ENCODE results near the gene MAIP1. TPM values are rescaled to one million over a fixed set of nuclear protein-coding genes. Genes with fewer than 3 reads are reported as not detected.
A peak's percentile ranks its signal among the peaks of the same experiment; 100 is the strongest.

Gene MAIP1
- total and polyA plus RNA-seq, 2 donors (not counting 1 experiment from before 2014, with no cell fraction given) = 14.5 to 24.8 TPM

DNA sequence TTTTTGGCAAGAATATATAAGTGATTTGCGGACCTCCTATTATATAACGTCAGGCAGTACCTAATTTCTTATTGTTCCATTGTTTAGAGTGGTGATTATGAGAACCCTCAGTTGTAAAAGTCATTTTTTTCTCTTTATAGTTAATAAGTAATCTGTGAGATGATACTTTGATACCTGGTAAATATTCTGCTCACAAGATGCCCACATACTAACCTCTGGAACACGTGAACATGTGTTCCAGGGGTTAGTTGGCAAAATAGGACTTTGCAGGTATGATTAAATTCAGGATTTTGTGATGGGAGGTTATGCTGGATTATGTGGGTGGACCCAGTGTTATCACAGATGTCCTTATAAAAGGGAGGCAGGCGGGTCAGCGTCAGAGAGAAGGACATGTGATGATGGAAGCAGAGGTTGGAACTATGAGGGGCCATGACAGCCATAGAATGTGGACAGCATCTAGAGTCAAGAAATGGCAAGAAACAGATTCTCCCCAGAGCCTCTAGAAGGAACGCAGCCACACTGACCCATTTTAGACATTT lies 16.8 kb downstream of the MAIP1 start:
- Histone ChIP-seq H3K36me3 (ENCODE audit: control insufficient read depth, insufficient read depth, low read length) (no peaks in the 10 kb centered on the region), H3K27ac (ENCODE audit: insufficient read depth, low read length) (no peak overlapping the region), H3K27me3 (ENCODE audit: control insufficient read depth, insufficient read depth, low read length) (no peaks in the 10 kb centered on the region), H3K79me2 (ENCODE audit: control insufficient read depth, insufficient read depth, low read length) (no peaks in the 10 kb centered on the region), H4K20me1 (ENCODE audit: control insufficient read depth, extremely low read depth, insufficient read depth, low read length) (no peaks in the 10 kb centered on the region), H3K9me3 (ENCODE audit: control insufficient read depth, insufficient read depth, low read depth, low read length) (no peaks in the 10 kb centered on the region), H3K4me2 (ENCODE audit: extremely low read depth, insufficient read depth, low read length) (no peak overlapping the region), H2AFZ (ENCODE audit: low read length) (no peak overlapping the region), H3K4me1 (ENCODE audit: control insufficient read depth, extremely low read depth, insufficient read depth, low read length) (no peaks in the 10 kb centered on the region), H3K9ac (ENCODE audit: insufficient read depth, low read length) (no peak overlapping the region), H3K4me3 (replicated peaks in 1 of 4; ENCODE audit: control extremely low read depth in 1 of 4, insufficient read depth in 1 of 4, low read depth in 3 of 4, low read length in 4 of 4) (no peak overlapping the region)
- DNase-seq (ENCODE audit: low read depth in 2 of 2) = no peak
- no peak for TF ChIP-seq EZH2 (IDR thresholded peaks at IDR 0.05; ENCODE audit: low read length, missing control alignments)
- TF ChIP-seq, protein P1, sequence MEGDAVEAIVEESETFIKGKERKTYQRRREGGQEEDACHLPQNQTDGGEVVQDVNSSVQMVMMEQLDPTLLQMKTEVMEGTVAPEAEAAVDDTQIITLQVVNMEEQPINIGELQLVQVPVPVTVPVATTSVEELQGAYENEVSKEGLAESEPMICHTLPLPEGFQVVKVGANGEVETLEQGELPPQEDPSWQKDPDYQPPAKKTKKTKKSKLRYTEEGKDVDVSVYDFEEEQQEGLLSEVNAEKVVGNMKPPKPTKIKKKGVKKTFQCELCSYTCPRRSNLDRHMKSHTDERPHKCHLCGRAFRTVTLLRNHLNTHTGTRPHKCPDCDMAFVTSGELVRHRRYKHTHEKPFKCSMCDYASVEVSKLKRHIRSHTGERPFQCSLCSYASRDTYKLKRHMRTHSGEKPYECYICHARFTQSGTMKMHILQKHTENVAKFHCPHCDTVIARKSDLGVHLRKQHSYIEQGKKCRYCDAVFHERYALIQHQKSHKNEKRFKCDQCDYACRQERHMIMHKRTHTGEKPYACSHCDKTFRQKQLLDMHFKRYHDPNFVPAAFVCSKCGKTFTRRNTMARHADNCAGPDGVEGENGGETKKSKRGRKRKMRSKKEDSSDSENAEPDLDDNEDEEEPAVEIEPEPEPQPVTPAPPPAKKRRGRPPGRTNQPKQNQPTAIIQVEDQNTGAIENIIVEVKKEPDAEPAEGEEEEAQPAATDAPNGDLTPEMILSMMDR (conservative IDR thresholded peaks at IDR 0.05 in 1 of 2, IDR thresholded peaks at IDR 0.05 in 1 of 2; ENCODE audit: low read depth in 1 of 2, low read length in 2 of 2) = no peak

DNA sequence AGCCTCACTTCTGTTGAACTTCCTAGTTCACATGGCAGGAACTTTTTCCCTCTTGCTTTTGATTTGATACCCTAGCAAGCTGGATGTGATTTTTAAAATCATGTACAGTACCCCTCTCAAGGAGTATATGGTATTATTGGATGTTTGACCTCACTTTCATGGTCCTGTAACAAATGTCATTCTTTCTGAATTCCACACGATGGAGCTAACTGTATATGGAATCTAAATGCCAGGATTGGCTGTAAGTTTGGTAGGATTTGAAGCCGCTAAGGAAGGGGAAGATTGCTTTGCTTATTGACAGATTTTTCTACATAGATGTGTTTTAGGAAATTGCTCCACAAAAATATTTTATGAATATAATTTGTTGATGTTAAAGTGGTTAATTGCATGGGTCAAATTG lies 18.3 kb downstream of the MAIP1 start:
- H3K36me3 ChIP-seq (ENCODE audit: control insufficient read depth, insufficient read depth, low read length) = no peaks in the 10 kb centered on the region
- no peak overlapping the region for H2AFZ ChIP-seq (ENCODE audit: low read length)
- TF ChIP-seq, protein P1 (conservative IDR thresholded peaks at IDR 0.05 in 1 of 2, IDR thresholded peaks at IDR 0.05 in 1 of 2; ENCODE audit: low read depth in 1 of 2, low read length in 2 of 2) = peak; percentile 47 to 57
- no peak for TF ChIP-seq EZH2 (IDR thresholded peaks at IDR 0.05; ENCODE audit: low read length, missing control alignments)
- no peak overlapping the region for H3K9ac ChIP-seq (ENCODE audit: insufficient read depth, low read length)
- no peaks in the 10 kb centered on the region for H3K27me3 ChIP-seq (ENCODE audit: control insufficient read depth, insufficient read depth, low read length)
- H3K4me2 ChIP-seq (ENCODE audit: extremely low read depth, insufficient read depth, low read length) = no peak overlapping the region
- no peaks in the 10 kb centered on the region for H4K20me1 ChIP-seq (ENCODE audit: control insufficient read depth, extremely low read depth, insufficient read depth, low read length)
- H3K9me3 ChIP-seq (ENCODE audit: control insufficient read depth, insufficient read depth, low read depth, low read length) = no peaks in the 10 kb centered on the region
- peak; percentile 51 to 86 for DNase-seq (ENCODE audit: low read depth in 2 of 2)
- H3K79me2 ChIP-seq (ENCODE audit: control insufficient read depth, insufficient read depth, low read length) = no peaks in the 10 kb centered on the region
- peaks cover 2% of the 10 kb centered on the region for H3K4me1 ChIP-seq (ENCODE audit: control insufficient read depth, extremely low read depth, insufficient read depth, low read length)
- H3K4me3 ChIP-seq (replicated peaks in 1 of 4; ENCODE audit: control extremely low read depth in 1 of 4, insufficient read depth in 1 of 4, low read depth in 3 of 4, low read length in 4 of 4) = no peak overlapping the region
- no peak overlapping the region for H3K27ac ChIP-seq (ENCODE audit: insufficient read depth, low read length)

DNA sequence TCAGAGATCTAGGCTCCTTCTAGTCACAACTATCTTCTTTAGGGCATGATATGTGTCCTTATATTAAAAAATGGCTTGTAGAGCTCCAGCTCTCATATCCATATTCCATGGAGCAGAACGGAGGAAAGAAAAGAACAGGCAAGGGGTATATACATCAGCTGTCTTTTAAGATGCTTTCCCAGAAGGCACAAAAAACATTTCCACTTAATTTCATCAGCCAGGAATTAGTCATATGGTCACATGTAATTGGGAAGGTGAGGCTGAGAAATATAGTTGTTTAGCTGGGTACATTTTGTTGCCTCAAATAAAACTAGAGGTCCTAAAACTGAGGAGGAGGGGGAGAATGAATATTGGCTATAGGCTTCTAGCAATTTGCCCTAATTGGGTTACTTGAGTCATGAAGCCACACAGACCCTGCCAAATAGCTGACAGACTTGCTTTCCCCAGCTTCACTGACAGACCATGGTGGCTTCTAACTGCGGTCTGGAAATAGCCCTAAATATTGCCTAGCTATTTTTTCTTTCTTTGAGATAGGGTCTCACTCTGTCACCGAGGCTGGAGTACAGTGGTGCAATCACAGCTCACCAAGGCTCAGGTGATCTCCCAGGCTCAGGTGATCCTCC lies 20.0 kb downstream of the MAIP1 start:
- no peak overlapping the region for H3K27ac ChIP-seq (ENCODE audit: insufficient read depth, low read length)
- DNase-seq (ENCODE audit: low read depth in 2 of 2) = peak; percentile 3 to 92
- H2AFZ ChIP-seq (ENCODE audit: low read length) = no peak overlapping the region
- H3K79me2 ChIP-seq (ENCODE audit: control insufficient read depth, insufficient read depth, low read length) = no peaks in the 10 kb centered on the region
- no peaks in the 10 kb centered on the region for H3K27me3 ChIP-seq (ENCODE audit: control insufficient read depth, insufficient read depth, low read length)
- peaks cover 11% of the 10 kb centered on the region for H3K4me1 ChIP-seq (ENCODE audit: control insufficient read depth, extremely low read depth, insufficient read depth, low read length)
- H3K4me3 ChIP-seq (replicated peaks in 1 of 4; ENCODE audit: control extremely low read depth in 1 of 4, insufficient read depth in 1 of 4, low read depth in 3 of 4, low read length in 4 of 4) = no peak overlapping the region
- H4K20me1 ChIP-seq (ENCODE audit: control insufficient read depth, extremely low read depth, insufficient read depth, low read length) = no peaks in the 10 kb centered on the region
- no peak overlapping the region for H3K9ac ChIP-seq (ENCODE audit: insufficient read depth, low read length)
- H3K9me3 ChIP-seq (ENCODE audit: control insufficient read depth, insufficient read depth, low read depth, low read length) = no peaks in the 10 kb centered on the region
- H3K36me3 ChIP-seq (ENCODE audit: control insufficient read depth, insufficient read depth, low read length) = no peaks in the 10 kb centered on the region
- no peak for TF ChIP-seq EZH2 (IDR thresholded peaks at IDR 0.05; ENCODE audit: low read length, missing control alignments)
- TF ChIP-seq, protein P1 (conservative IDR thresholded peaks at IDR 0.05 in 1 of 2, IDR thresholded peaks at IDR 0.05 in 1 of 2; ENCODE audit: low read depth in 1 of 2, low read length in 2 of 2) = no peak
- no peak overlapping the region for H3K4me2 ChIP-seq (ENCODE audit: extremely low read depth, insufficient read depth, low read length)

Data from fibroblast of lung (primary cell).